Ovary (tissue), 3 donors: ENCODE measurements around the gene CFAP52.
"Not testable (repeated sequence)": the region's sequence is repeated elsewhere in the genome, so short reads cannot be mapped to it uniquely, and the experiment has no call there.

Experiments
- CTCF ChIP-seq, 3 donors: fragments of 450-650 bp in 2 of 3; fragments of 200-600 bp in 1 of 3; IDR thresholded peaks; one replicate each; pipeline versions ENCODE4 v1.5.1 to v1.8.0; 2016 to 2022; ENCODE audit warnings: antibody characterized with exemption in 3 of 3, mild to moderate bottlenecking in 1 of 3
- EP300 ChIP-seq: sonication (generic); formaldehyde crosslinking; IDR thresholded peaks from one replicate; pipeline ENCODE4 v1.6.1; 2017; ENCODE audit warnings: antibody characterized with exemption
- donor health status: DM: no; HTN: no; CAD: no.

GRCh38 chr17:9566739-9567138 is 9.7 kb upstream of the CFAP52 start:
- not testable (repeated sequence) for TF ChIP-seq CTCF (IDR thresholded peaks at IDR 0.05); EP300
